Heart right ventricle (tissue), 16 donors: ENCODE measurements around the gene PRKAG2. TPM values are rescaled to one million over a fixed set of nuclear protein-coding genes. Genes with fewer than 3 reads are reported as not detected.

ENCODE experiments used
- ATAC-seq, 8 donors: fragments of 200-7000 bp; cut with Tn5 transposase; one replicate each; pipeline ENCODE4 v1.9.1; 2020; ENCODE audit warnings: mild to moderate bottlenecking in 8 of 8, moderate library complexity in 8 of 8, moderate number of reproducible peaks in 1 of 8
- DNase-seq, 2 donors: peaks; one replicate each; pipeline ENCODE4 v3.0.0-alpha.2; 2020
- H3K27ac ChIP-seq, 10 donors: fragments of 200-600 bp; sonication (generic) in 2 of 10; one replicate each; pipeline versions ENCODE4 v1.5.0 to v1.8.0; 2020 to 2022; ENCODE audit warnings: mild to moderate bottlenecking in 3 of 10
- H3K27me3 ChIP-seq, 7 donors: fragments of 200-600 bp; one replicate each; pipeline ENCODE4 v1.8.0; 2021 to 2022; ENCODE audit warnings: mild to moderate bottlenecking in 2 of 7
- H3K36me3 ChIP-seq, 9 donors: fragments of 200-600 bp; sonication (generic) in 1 of 9; one replicate each; pipeline versions ENCODE4 v1.5.0 to v1.8.0; 2020 to 2022; ENCODE audit warnings: mild to moderate bottlenecking in 2 of 9
- H3K4me1 ChIP-seq, 9 donors: fragments of 200-600 bp; sonication (generic) in 1 of 9; one replicate each; pipeline versions ENCODE4 v1.5.0 to v1.8.0; 2020 to 2022; ENCODE audit warnings: mild to moderate bottlenecking in 4 of 9
- H3K4me3 ChIP-seq, 10 donors: fragments of 200-600 bp; sonication (generic) in 2 of 10; one replicate each; pipeline versions ENCODE4 v1.5.0 to v1.8.0; 2020 to 2022; ENCODE audit warnings: mild to moderate bottlenecking in 7 of 10, moderate library complexity in 2 of 10
- H3K9me3 ChIP-seq, 11 donors: fragments of 200-600 bp in 10 of 11; sonication (generic) in 2 of 11; one replicate each; pipeline versions ENCODE4 v1.5.0 to v1.8.0; 2013 to 2022; ENCODE audit warnings: mild to moderate bottlenecking in 2 of 11, control low read depth in 1 of 11, moderate library complexity in 1 of 11
- WGBS, 2 donors: extraction: QIAGEN DNeasy Blood & Tissue Kit; methylation state at CpG; one replicate each; pipeline ENCODE4 v1.1.7; 2013; ENCODE audit warnings: inconsistent platforms in 1 of 2; 5-methylcytosine and 5-hydroxymethylcytosine counted together
- intact Hi-C, 10 donors: fragments of 100-400 bp; cut with DNase I; formaldehyde crosslinking; loops; one replicate each; pipeline versions ENCODE4 v1.11.1 to v1.14.2; 2022
- polyA plus RNA-seq, 2 donors: library from polyadenylated mRNA; stranded (reverse); fragments of 200-250 nt; gene quantifications; one replicate each; pipeline ENCODE4 v1.2.3, GENCODE V29; 2013
- total RNA-seq, 10 donors: library from RNA; stranded (reverse); fragmentation: NEBNext Ultra II Directional in 3 of 10; extraction: Animal tissue kit (Norgen Biotek cat#: 25700) in 3 of 10; gene quantifications; one replicate each; pipeline versions ENCODE4 v1.2.1 to v1.2.4, GENCODE V29; 2021 to 2023
- TF ChIP-seq, protein P1 (sequence below), 9 donors: fragments of 200-600 bp; sonication (generic) in 2 of 9; IDR thresholded peaks; one replicate each; pipeline versions ENCODE4 v1.5.0 to v1.8.0; 2021 to 2022; ENCODE audit warnings: antibody characterized with exemption in 9 of 9, mild to moderate bottlenecking in 5 of 9, moderate library complexity in 1 of 9
- donor health status: Arrhythmogenic right ventricular cardiomyopathy.
- donor health status: ischemic (EF 13 %, LVEDD 7.1; RV severe dilation, severe dysfunction).
- donor health status: healthy with polysubstance abuse.
- donor health status: DM: no; HTN: yes; CAD: no.
- donor health status: DM: no; HTN: no; CAD: no.
- donor health status: ischemic (EF 25% LVEDD 6.9; RV normal size, moderate dysfunction).
- donor health status: ischemic (EF 25% LVEDD 5.7; RV mildly dilated, moderate dysfunction).
- donor health status: healthy.
- donor health status: DM: yes; HTN: yes; CAD: no.
- donor health status: Ischemic cardiomyopathy.
- donor health status: ischemic (EF 35%, LVEDD 5.7; RV mildly dilated, moderate dysfunction).
- donor health status: nonischemic (EF 11% LVEDD 7.7; RV severe dilation, severe dysfunction).
- donor health status: DM: yes; HTN: yes; CAD: no.
- donor health status: PGD.
- donor health status: ischemic (EF 29% LVEDD 5.4; RV normal size, mild dysfunction).
- donor health status: nonischemic (EF 23%, LVEDD 6.1; RV moderate dilation, normal function).

The PRKAG2 gene
- total and polyA plus RNA-seq, 12 donors = 52.4 to 156 (median 114) TPM

DNA sequence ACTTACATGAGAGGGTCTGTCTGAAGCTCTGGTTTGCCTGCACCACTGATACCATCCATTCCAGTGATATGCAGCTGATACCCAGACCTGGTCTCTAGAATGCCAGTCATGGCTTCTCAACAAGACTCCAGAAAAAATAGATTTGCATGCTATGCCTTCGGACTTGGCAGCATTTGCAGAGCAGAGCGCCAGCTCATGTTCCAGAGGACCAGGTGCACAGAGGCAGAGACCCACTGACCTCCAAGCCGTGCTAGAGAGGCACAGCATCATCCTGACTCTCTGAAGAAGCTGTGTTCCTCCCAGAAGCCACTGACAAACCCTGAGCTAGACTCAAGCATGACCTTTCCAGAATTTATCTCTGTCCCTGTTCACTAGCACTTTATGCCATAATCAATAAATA is 6.9 kb upstream of the PRKAG2 start:
- no peaks in the 10 kb centered on the region for H3K36me3 ChIP-seq
- H3K9me3 ChIP-seq = no peaks in the 10 kb centered on the region
- H3K4me3 ChIP-seq = no peak overlapping the region
- intact Hi-C loops = no loop called here
- H3K4me1 ChIP-seq = no peaks in the 10 kb centered on the region
- TF ChIP-seq, protein P1, sequence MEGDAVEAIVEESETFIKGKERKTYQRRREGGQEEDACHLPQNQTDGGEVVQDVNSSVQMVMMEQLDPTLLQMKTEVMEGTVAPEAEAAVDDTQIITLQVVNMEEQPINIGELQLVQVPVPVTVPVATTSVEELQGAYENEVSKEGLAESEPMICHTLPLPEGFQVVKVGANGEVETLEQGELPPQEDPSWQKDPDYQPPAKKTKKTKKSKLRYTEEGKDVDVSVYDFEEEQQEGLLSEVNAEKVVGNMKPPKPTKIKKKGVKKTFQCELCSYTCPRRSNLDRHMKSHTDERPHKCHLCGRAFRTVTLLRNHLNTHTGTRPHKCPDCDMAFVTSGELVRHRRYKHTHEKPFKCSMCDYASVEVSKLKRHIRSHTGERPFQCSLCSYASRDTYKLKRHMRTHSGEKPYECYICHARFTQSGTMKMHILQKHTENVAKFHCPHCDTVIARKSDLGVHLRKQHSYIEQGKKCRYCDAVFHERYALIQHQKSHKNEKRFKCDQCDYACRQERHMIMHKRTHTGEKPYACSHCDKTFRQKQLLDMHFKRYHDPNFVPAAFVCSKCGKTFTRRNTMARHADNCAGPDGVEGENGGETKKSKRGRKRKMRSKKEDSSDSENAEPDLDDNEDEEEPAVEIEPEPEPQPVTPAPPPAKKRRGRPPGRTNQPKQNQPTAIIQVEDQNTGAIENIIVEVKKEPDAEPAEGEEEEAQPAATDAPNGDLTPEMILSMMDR (IDR thresholded peaks at IDR 0.05) = no peak
- 72 to 83% methylated on average over 3 of the region's 3 CpGs for WGBS, 2 donors
- no peak for DNase-seq
- ATAC-seq = no peak
- H3K27me3 ChIP-seq = peaks cover 0 to 14% (median 0%) of the 10 kb centered on the region in 7 donors
- H3K27ac ChIP-seq = no peak overlapping the region

DNA sequence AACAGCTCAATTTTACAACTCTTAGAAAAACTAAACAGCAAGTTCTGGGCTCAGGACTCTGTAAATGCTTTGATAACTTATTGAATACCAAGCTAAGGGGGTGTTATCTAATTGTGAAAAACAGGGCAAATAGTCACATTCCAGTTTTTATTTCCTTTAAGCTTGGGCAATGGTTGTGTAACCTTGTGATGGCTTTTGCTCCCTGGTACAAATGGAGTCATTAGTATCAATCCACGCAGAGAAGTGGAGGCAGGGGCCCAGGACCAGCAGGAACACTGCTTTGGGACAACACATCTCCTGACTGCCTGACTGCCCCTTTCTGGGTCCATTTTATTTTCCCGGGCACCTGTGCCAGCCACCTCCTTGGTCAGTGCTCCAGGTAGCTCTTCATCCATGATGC is 5.8 kb upstream of the PRKAG2 start:
- no peak overlapping the region for H3K4me3 ChIP-seq
- H3K36me3 ChIP-seq = no peaks in the 10 kb centered on the region
- peaks cover 0 to 10% (median 6%) of the 10 kb centered on the region in 9 donors for H3K4me1 ChIP-seq
- TF ChIP-seq, protein P1 (IDR thresholded peaks at IDR 0.05) = no peak
- no peaks in the 10 kb centered on the region for H3K9me3 ChIP-seq
- intact Hi-C loops = no loop called here
- no peak overlapping the region for H3K27ac ChIP-seq
- 88 to 95% methylated on average over 2 of the region's 2 CpGs for WGBS, 2 donors
- no peak for ATAC-seq
- no peak for DNase-seq
- H3K27me3 ChIP-seq = peaks cover 0 to 22% (median 5%) of the 10 kb centered on the region in 7 donors

GRCh38 chr7:151880688-151881087 is 3.8 kb upstream of the PRKAG2 start:
- intact Hi-C loops = no loop called here
- no peak overlapping the region for H3K4me3 ChIP-seq
- H3K27ac ChIP-seq = no peak overlapping the region
- 91 to 96% methylated on average over 3 of the region's 3 CpGs for WGBS, 2 donors
- H3K27me3 ChIP-seq = peaks cover 0 to 16% (median 8%) of the 10 kb centered on the region in 7 donors
- no peaks in the 10 kb centered on the region for H3K36me3 ChIP-seq
- peaks cover 0 to 19% (median 11%) of the 10 kb centered on the region in 9 donors for H3K4me1 ChIP-seq
- no peak for DNase-seq
- no peaks in the 10 kb centered on the region for H3K9me3 ChIP-seq
- TF ChIP-seq, protein P1 (IDR thresholded peaks at IDR 0.05) = no peak
- ATAC-seq = no peak

GRCh38 chr7:151877911-151878835 is 1.3 kb upstream of the PRKAG2 start:
- Histone ChIP-seq H3K27me3 (peaks cover 0 to 10% (median 8%) of the 10 kb centered on the region in 7 donors), H3K36me3 (no peaks in the 10 kb centered on the region), H3K4me1 (peaks cover 0 to 34% (median 21%) of the 10 kb centered on the region in 9 donors), H3K4me3 (peak overlapping the region in 9 of 10 donors; percentile 65 to 95 (median 81)), H3K27ac (peak overlapping the region in 3 of 10 donors; percentile 94 to 97 (median 95)), H3K9me3 (no peaks in the 10 kb centered on the region)
- ATAC-seq = no peak
- intact Hi-C loops = loop anchor here in 4 of 10 donors (5.0 to 10.0 kb wide), 4 partner anchors 49 to 149 kb away; partner anchors contain the start of gene GALNT11 (in 1 of the 4)
- TF ChIP-seq, protein P1 (IDR thresholded peaks at IDR 0.05) = no peak
- 14 to 19% methylated on average over 30 of the region's 30 CpGs for WGBS, 2 donors
- DNase-seq = no peak
